NCI-H774 (cell line): ENCODE data around the gene UBD.

Experiments
- DNase-seq: peaks from one replicate; lab custom pipeline; 2025; lab: John Stamatoyannopoulos, UW

Gene UBD

GRCh38 chr6:29521006-29521680, 38.4 kb downstream of the UBD start:
- DNase-seq: no peak

GRCh38 chr6:29520232-29520631, 39.3 kb downstream of the UBD start:
- no peak for DNase-seq

GRCh38 chr6:29519291-29520010, 40.1 kb downstream of the UBD start:
- DNase-seq: no peak

GRCh38 chr6:29517728-29518440, 41.6 kb downstream of the UBD start:
- DNase-seq: no peak

- DNase-seq: no peak
Measured at GRCh38 chr6:29517245-29517644, 42.3 kb downstream of the UBD start.

- DNase-seq: no peak
Measured at GRCh38 chr6:29516108-29516507, 43.4 kb downstream of the UBD start.

- DNase-seq: no peak
Measured at GRCh38 chr6:29510746-29511300, 48.7 kb downstream of the UBD start.

- DNase-seq: no peak
Measured at GRCh38 chr6:29510202-29510601, 49.3 kb downstream of the UBD start.

GRCh38 chr6:29509711-29510110, 49.8 kb downstream of the UBD start:
- DNase-seq: no peak

GRCh38 chr6:29509239-29509638, 50.3 kb downstream of the UBD start:
- DNase-seq: no peak

GRCh38 chr6:29507319-29507718, 52.2 kb downstream of the UBD start:
- no peak for DNase-seq

GRCh38 chr6:29506446-29507067, 53.0 kb downstream of the UBD start:
- no peak for DNase-seq

GRCh38 chr6:29505808-29506207, 53.7 kb downstream of the UBD start:
- no peak for DNase-seq
